ENCODE data around the gene CYP2A6.
"Not testable (repeated sequence)": the region's sequence is repeated elsewhere in the genome, so short reads cannot be mapped to it uniquely, and the experiment has no call there.

Gene CYP2A6

GRCh38 chr19:40872209-40872608, 22.0 kb upstream of the CYP2A6 start:
- no peak overlapping the region for H3K4me3 ChIP-seq (ENCODE audit: low read depth, low read length)
- TF ChIP-seq CTCF (conservative IDR thresholded peaks at IDR 0.05; ENCODE audit: low read depth, low read length) = no peak
- DNase-seq (ENCODE audit: low read depth) = no peak

- no peak for TF ChIP-seq CTCF (conservative IDR thresholded peaks at IDR 0.05; ENCODE audit: low read depth, low read length)
- DNase-seq (ENCODE audit: low read depth) = no peak
- H3K4me3 ChIP-seq (ENCODE audit: low read depth, low read length) = no peak overlapping the region
These were observed 17.5 kb upstream of the CYP2A6 start for GRCh38 chr19:40867701-40868100.

GRCh38 chr19:40864739-40865496, 14.7 kb upstream of the CYP2A6 start:
- not testable (repeated sequence) for DNase-seq (ENCODE audit: low read depth); H3K4me3 ChIP-seq (ENCODE audit: low read depth, low read length)

- no peak overlapping the region for H3K4me3 ChIP-seq (ENCODE audit: low read depth, low read length)
- TF ChIP-seq CTCF (conservative IDR thresholded peaks at IDR 0.05; ENCODE audit: low read depth, low read length) = no peak
- DNase-seq (ENCODE audit: low read depth) = peak; percentile 14
These were observed 12.5 kb upstream of the CYP2A6 start for GRCh38 chr19:40862785-40863184.

- no peak for TF ChIP-seq CTCF (conservative IDR thresholded peaks at IDR 0.05; ENCODE audit: low read depth, low read length)
- DNase-seq (ENCODE audit: low read depth) = no peak
- H3K4me3 ChIP-seq (ENCODE audit: low read depth, low read length) = no peak overlapping the region
These were observed 12.1 kb upstream of the CYP2A6 start for GRCh38 chr19:40862333-40862732.

GRCh38 chr19:40858109-40858508, 7.9 kb upstream of the CYP2A6 start:
- no peak for TF ChIP-seq CTCF (conservative IDR thresholded peaks at IDR 0.05; ENCODE audit: low read depth, low read length)
- no peak overlapping the region for H3K4me3 ChIP-seq (ENCODE audit: low read depth, low read length)
- no peak for DNase-seq (ENCODE audit: low read depth)

- DNase-seq (ENCODE audit: low read depth); H3K4me3 ChIP-seq (ENCODE audit: low read depth, low read length): not testable (repeated sequence)
These were observed 2.4 kb upstream of the CYP2A6 start for GRCh38 chr19:40852467-40853152.

- DNase-seq (ENCODE audit: low read depth); H3K4me3 ChIP-seq (ENCODE audit: low read depth, low read length): not testable (repeated sequence)
These were observed 3.5 kb downstream of the CYP2A6 start for GRCh38 chr19:40846722-40847121.

- H3K4me3 ChIP-seq (ENCODE audit: low read depth, low read length); DNase-seq (ENCODE audit: low read depth): not testable (repeated sequence)
These were observed 6.6 kb downstream of the CYP2A6 start for GRCh38 chr19:40843653-40844052.

- not testable (repeated sequence) for DNase-seq (ENCODE audit: low read depth); H3K4me3 ChIP-seq (ENCODE audit: low read depth, low read length)
These were observed 7.1 kb downstream of the CYP2A6 start for GRCh38 chr19:40842997-40843652.

GRCh38 chr19:40842012-40842411, 8.2 kb downstream of the CYP2A6 start:
- H3K4me3 ChIP-seq (ENCODE audit: low read depth, low read length); DNase-seq (ENCODE audit: low read depth): not testable (repeated sequence)

GRCh38 chr19:40838477-40838876, 11.8 kb downstream of the CYP2A6 start:
- H3K4me3 ChIP-seq (ENCODE audit: low read depth, low read length); DNase-seq (ENCODE audit: low read depth): not testable (repeated sequence)
